Prostate gland (tissue), 2 donors: ENCODE results near the gene ITGA11. TPM values are rescaled to one million over a fixed set of nuclear protein-coding genes. Genes with fewer than 3 reads are reported as not detected.

Source experiments
- DNase-seq: peaks from one replicate; pipeline ENCODE4 v3.0.0-alpha.2; 2019; ENCODE audit warnings: low spot score
- H3K27ac ChIP-seq, 2 donors: fragments of 200-600 bp; sonication (generic); 2 replicates each; pipeline ENCODE4 v1.5.1; 2017 to 2019
- H3K27me3 ChIP-seq: fragments of 200-600 bp; sonication (generic); replicated peaks from 2 replicates; pipeline ENCODE4 v1.5.1; 2019; ENCODE audit not compliant: insufficient read depth
- H3K36me3 ChIP-seq, 2 donors: fragments of 200-600 bp; sonication (generic); 1 replicate in 1 of 2; 2 replicates in 1 of 2; pipeline versions ENCODE4 v1.5.1 to v1.8.1; 2017 to 2019
- H3K4me1 ChIP-seq: fragments of 200-600 bp; sonication (generic); replicated peaks from 2 replicates; pipeline ENCODE4 v1.5.1; 2019
- H3K4me3 ChIP-seq, 2 donors: fragments of 200-600 bp; sonication (generic); 2 replicates each; pipeline ENCODE4 v1.5.1; 2017 to 2019
- H3K9me3 ChIP-seq: fragments of 200-600 bp; sonication (generic); 2 replicates; pipeline ENCODE4 v1.5.1; 2017
- CTCF ChIP-seq, 4 experiments: fragments of 200-600 bp in 2 of 4; fragments of 450-650 bp in 2 of 4; sonication (generic) in 2 of 4; IDR thresholded peaks; 1 replicate in 3 of 4; 2 replicates in 1 of 4; pipeline ENCODE4 v1.5.1; 2016 to 2019; ENCODE audit warnings: antibody characterized with exemption in 4 of 4, mild to moderate bottlenecking in 2 of 4, moderate library complexity in 2 of 4
- POLR2A ChIP-seq: fragments of 450-650 bp; IDR thresholded peaks from one replicate; pipeline ENCODE4 v1.6.1; 2016; ENCODE audit warnings: antibody characterized with exemption, mild to moderate bottlenecking
- POLR2AphosphoS5 ChIP-seq: sonication (generic); formaldehyde crosslinking; IDR thresholded peaks from one replicate; pipeline ENCODE4 v1.6.1; 2017; ENCODE audit warnings: antibody characterized with exemption
- WGBS: methylation state at CpG from one replicate; pipeline ENCODE4 v1.1.5; 2018; 5-methylcytosine and 5-hydroxymethylcytosine counted together
- intact Hi-C: fragments of 100-400 bp; cut with DNase I; formaldehyde crosslinking; loops from one replicate; pipeline ENCODE4 v1.14.2; 2022
- total RNA-seq, 2 donors: library from RNA; depleted of rRNA; stranded (reverse); fragments of >200 nt; gene quantifications; one replicate each; pipeline ENCODE4 v1.1.0, GENCODE V29; 2016

ITGA11 gene
- total RNA-seq, 2 donors from 2014 or later, result 2.0 to 11.0 TPM

GRCh38 chr15:68447976-68448755 lies 16.2 kb upstream of the ITGA11 start:
- H3K4me1 ChIP-seq, result no peaks in the 10 kb centered on the region
- TF ChIP-seq CTCF (IDR thresholded peaks at IDR 0.05) (no peak), POLR2AphosphoS5 (no peak), POLR2A (no peak)
- H3K4me3 ChIP-seq, result no peak overlapping the region
- no peaks in the 10 kb centered on the region for H3K36me3 ChIP-seq
- no peaks in the 10 kb centered on the region for H3K27me3 ChIP-seq
- DNase-seq, result no peak
- intact Hi-C loops, result no loop called here
- no peak overlapping the region for H3K27ac ChIP-seq
- WGBS, result 50% methylated on average over 2 of the region's 2 CpGs
- H3K9me3 ChIP-seq, result no peaks in the 10 kb centered on the region

GRCh38 chr15:68447209-68447608 lies 15.2 kb upstream of the ITGA11 start:
- no peaks in the 10 kb centered on the region for H3K27me3 ChIP-seq
- no peaks in the 10 kb centered on the region for H3K9me3 ChIP-seq
- intact Hi-C loops, result no loop called here
- H3K4me1 ChIP-seq, result no peaks in the 10 kb centered on the region
- H3K36me3 ChIP-seq, result no peaks in the 10 kb centered on the region
- no peak for TF ChIP-seq CTCF (IDR thresholded peaks at IDR 0.05)
- no peak for TF ChIP-seq POLR2AphosphoS5
- no peak for TF ChIP-seq POLR2A
- no peak for DNase-seq
- no peak overlapping the region for H3K27ac ChIP-seq
- no peak overlapping the region for H3K4me3 ChIP-seq
- WGBS, result 94% methylated on average over 3 of the region's 3 CpGs

GRCh38 chr15:68445351-68445750 lies 13.4 kb upstream of the ITGA11 start:
- Histone ChIP-seq H3K36me3 (no peaks in the 10 kb centered on the region), H3K27me3 (no peaks in the 10 kb centered on the region), H3K4me3 (no peak overlapping the region), H3K4me1 (no peaks in the 10 kb centered on the region), H3K9me3 (no peaks in the 10 kb centered on the region), H3K27ac (no peak overlapping the region)
- no peak for DNase-seq
- TF ChIP-seq POLR2AphosphoS5 (no peak), POLR2A (no peak), CTCF (IDR thresholded peaks at IDR 0.05) (no peak)
- WGBS, result 39% methylated on average over 2 of the region's 2 CpGs
- intact Hi-C loops, result no loop called here

GRCh38 chr15:68444336-68444735 lies 12.4 kb upstream of the ITGA11 start:
- intact Hi-C loops, result no loop called here
- no peaks in the 10 kb centered on the region for H3K27me3 ChIP-seq
- no peak overlapping the region for H3K27ac ChIP-seq
- H3K4me3 ChIP-seq, result no peak overlapping the region
- H3K36me3 ChIP-seq, result no peaks in the 10 kb centered on the region
- no peak for DNase-seq
- no peaks in the 10 kb centered on the region for H3K9me3 ChIP-seq
- H3K4me1 ChIP-seq, result no peaks in the 10 kb centered on the region
- no peak for TF ChIP-seq CTCF (IDR thresholded peaks at IDR 0.05)
- TF ChIP-seq POLR2A, result no peak
- TF ChIP-seq POLR2AphosphoS5, result no peak

GRCh38 chr15:68442903-68443302 lies 10.9 kb upstream of the ITGA11 start:
- no peak overlapping the region for H3K4me3 ChIP-seq
- no peaks in the 10 kb centered on the region for H3K9me3 ChIP-seq
- intact Hi-C loops, result no loop called here
- DNase-seq, result no peak
- TF ChIP-seq POLR2A, result no peak
- no peak for TF ChIP-seq CTCF (IDR thresholded peaks at IDR 0.05)
- no peak for TF ChIP-seq POLR2AphosphoS5
- H3K4me1 ChIP-seq, result no peaks in the 10 kb centered on the region
- H3K27me3 ChIP-seq, result no peaks in the 10 kb centered on the region
- no peaks in the 10 kb centered on the region for H3K36me3 ChIP-seq
- no peak overlapping the region for H3K27ac ChIP-seq
- WGBS, result 83% methylated on average over 2 of the region's 2 CpGs
